HepG2 (cell line): ENCODE data around the gene TADA2A. TPM values are rescaled to one million over a fixed set of nuclear protein-coding genes. Genes with fewer than 3 reads are reported as not detected.

Experiments used
- ELF1 ChIP-seq: sonication (generic); formaldehyde crosslinking; IDR thresholded peaks from 2 replicates; pipeline ENCODE4 v1.4.0; 2020; ENCODE audit warnings: missing genetic modification reagents
- HDAC6 ChIP-seq: fragments of 200-600 bp; sonication (generic); IDR thresholded peaks from 2 replicates; pipeline ENCODE4 v1.7.0; 2017; ENCODE audit warnings: mild to moderate bottlenecking, antibody characterized with exemption, low read length, low read depth
- MEF2D ChIP-seq: sonication (generic); formaldehyde crosslinking; IDR thresholded peaks from 2 replicates; pipeline ENCODE4 v1.5.1; 2020; ENCODE audit warnings: mild to moderate bottlenecking, missing genetic modification reagents
- MTF1 ChIP-seq: sonication (generic); formaldehyde crosslinking; IDR thresholded peaks from 2 replicates; pipeline ENCODE4 v1.5.0; 2020; ENCODE audit warnings: missing genetic modification reagents
- NCOA1 ChIP-seq: sonication (generic); formaldehyde crosslinking; IDR thresholded peaks from 2 replicates; pipeline ENCODE4 v1.9.0; 2021; ENCODE audit warnings: missing genetic modification reagents
- NPAS2 ChIP-seq: sonication (generic); formaldehyde crosslinking; IDR thresholded peaks from 2 replicates; pipeline ENCODE4 v1.8.0; 2022; ENCODE audit warnings: mild to moderate bottlenecking, missing genetic modification reagents, borderline replicate concordance
- NR2F2 ChIP-seq: IDR thresholded peaks from 2 replicates; pipeline ENCODE4 v1.6.1; 2012; ENCODE audit warnings: low read depth, inconsistent platforms, borderline replicate concordance
- RFX1 ChIP-seq: fragments of 450-650 bp; IDR thresholded peaks from 2 replicates; pipeline ENCODE4 v1.6.1; 2017
- ZFP90 ChIP-seq: sonication (generic); formaldehyde crosslinking; IDR thresholded peaks from 2 replicates; pipeline ENCODE4 v1.8.0; 2022; ENCODE audit warnings: missing genetic modification reagents, mild to moderate bottlenecking, inconsistent platforms, borderline replicate concordance
- ZNF556 ChIP-seq: sonication (generic); formaldehyde crosslinking; IDR thresholded peaks from 2 replicates; pipeline ENCODE4 v1.4.0; 2020; ENCODE audit warnings: mild to moderate bottlenecking, missing genetic modification reagents, borderline replicate concordance
- polyA plus RNA-seq, 8 experiments: library from polyadenylated mRNA; depleted of rRNA in 3 of 8; stranded (reverse) in 7 of 8; unstranded in 1 of 8; fragments of >200 nt; fragmentation: Illumina TruSeq in 4 of 8; extraction: Trizol in 4 of 8; gene quantifications; 2 replicates each; pipeline versions ENCODE4 v1.2.1 to v1.2.3, GENCODE V29; 2011 to 2016; ENCODE audit warnings: low read depth in 4 of 8, missing spikeins in 1 of 8, mixed read lengths in 1 of 8; ENCODE audit not compliant: insufficient read depth in 1 of 8
- total RNA-seq, 5 experiments: library from RNA; depleted of rRNA; stranded (reverse); fragments of >200 nt; fragmentation: Illumina TruSeq; extraction: Trizol; gene quantifications; 2 replicates each; pipeline ENCODE4 v1.2.3, GENCODE V29; 2016; ENCODE audit warnings: low read depth in 1 of 5
- TF ChIP-seq, protein P1 (sequence below): sonication (generic); formaldehyde crosslinking; IDR thresholded peaks from 2 replicates; pipeline ENCODE4 v1.5.0; 2020; ENCODE audit warnings: mild to moderate bottlenecking, missing genetic modification reagents, borderline replicate concordance
- TF ChIP-seq, protein P2 (sequence below): sonication (generic); formaldehyde crosslinking; IDR thresholded peaks from 2 replicates; pipeline ENCODE4 v1.8.1; 2022; ENCODE audit warnings: mild to moderate bottlenecking, missing genetic modification reagents
- TF ChIP-seq, protein P3 (sequence below): sonication (generic); formaldehyde crosslinking; IDR thresholded peaks from 2 replicates; pipeline ENCODE4 v1.8.0; 2022; ENCODE audit warnings: missing genetic modification reagents, mild to moderate bottlenecking, moderate library complexity, borderline replicate concordance
- TF ChIP-seq, protein P4 (sequence below): sonication (generic); formaldehyde crosslinking; IDR thresholded peaks from 2 replicates; pipeline ENCODE4 v1.4.0; 2020; ENCODE audit warnings: missing genetic modification reagents

Gene TADA2A
- total and polyA plus RNA-seq, 2 of the 13 experiments (the other 11 are each of a cell fraction or from before 2014, with no cell fraction given), result 8.0 to 14.0 TPM

DNA sequence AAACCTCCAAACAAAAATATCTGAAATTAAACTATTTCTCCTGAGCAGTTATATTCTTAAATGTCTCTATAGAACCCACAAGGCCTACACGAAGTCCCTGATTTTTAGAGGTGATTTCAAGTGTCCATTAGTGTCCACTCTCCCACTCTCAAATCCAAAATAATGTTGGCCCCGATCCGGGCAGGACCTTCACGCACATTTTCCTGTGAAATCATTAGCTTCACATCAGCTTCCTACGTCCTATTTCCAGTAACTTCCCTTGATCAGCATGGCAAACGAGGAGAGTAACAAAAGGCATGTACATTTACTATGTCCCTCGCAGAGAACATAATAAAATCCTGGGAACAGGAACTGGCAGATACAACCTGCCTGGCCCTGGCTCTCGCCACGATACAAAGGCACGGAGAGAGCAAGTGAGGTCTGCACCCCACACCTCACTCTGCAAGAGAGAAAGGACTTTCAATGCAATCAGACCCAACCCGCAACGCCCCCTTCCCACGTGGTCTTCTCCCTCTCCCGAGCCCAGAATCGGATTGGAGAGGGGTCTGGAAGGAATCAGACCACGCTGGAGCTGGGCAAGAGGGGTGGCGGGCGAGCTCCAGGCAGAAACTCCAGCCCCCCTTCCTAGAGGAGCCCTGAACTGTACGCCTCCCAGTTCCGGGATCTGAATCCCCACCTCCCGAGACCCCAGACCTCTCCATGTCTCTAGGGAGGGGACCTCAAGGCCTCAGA is 48.4 kb upstream of the TADA2A start (continued):
- TF ChIP-seq, protein P1, sequence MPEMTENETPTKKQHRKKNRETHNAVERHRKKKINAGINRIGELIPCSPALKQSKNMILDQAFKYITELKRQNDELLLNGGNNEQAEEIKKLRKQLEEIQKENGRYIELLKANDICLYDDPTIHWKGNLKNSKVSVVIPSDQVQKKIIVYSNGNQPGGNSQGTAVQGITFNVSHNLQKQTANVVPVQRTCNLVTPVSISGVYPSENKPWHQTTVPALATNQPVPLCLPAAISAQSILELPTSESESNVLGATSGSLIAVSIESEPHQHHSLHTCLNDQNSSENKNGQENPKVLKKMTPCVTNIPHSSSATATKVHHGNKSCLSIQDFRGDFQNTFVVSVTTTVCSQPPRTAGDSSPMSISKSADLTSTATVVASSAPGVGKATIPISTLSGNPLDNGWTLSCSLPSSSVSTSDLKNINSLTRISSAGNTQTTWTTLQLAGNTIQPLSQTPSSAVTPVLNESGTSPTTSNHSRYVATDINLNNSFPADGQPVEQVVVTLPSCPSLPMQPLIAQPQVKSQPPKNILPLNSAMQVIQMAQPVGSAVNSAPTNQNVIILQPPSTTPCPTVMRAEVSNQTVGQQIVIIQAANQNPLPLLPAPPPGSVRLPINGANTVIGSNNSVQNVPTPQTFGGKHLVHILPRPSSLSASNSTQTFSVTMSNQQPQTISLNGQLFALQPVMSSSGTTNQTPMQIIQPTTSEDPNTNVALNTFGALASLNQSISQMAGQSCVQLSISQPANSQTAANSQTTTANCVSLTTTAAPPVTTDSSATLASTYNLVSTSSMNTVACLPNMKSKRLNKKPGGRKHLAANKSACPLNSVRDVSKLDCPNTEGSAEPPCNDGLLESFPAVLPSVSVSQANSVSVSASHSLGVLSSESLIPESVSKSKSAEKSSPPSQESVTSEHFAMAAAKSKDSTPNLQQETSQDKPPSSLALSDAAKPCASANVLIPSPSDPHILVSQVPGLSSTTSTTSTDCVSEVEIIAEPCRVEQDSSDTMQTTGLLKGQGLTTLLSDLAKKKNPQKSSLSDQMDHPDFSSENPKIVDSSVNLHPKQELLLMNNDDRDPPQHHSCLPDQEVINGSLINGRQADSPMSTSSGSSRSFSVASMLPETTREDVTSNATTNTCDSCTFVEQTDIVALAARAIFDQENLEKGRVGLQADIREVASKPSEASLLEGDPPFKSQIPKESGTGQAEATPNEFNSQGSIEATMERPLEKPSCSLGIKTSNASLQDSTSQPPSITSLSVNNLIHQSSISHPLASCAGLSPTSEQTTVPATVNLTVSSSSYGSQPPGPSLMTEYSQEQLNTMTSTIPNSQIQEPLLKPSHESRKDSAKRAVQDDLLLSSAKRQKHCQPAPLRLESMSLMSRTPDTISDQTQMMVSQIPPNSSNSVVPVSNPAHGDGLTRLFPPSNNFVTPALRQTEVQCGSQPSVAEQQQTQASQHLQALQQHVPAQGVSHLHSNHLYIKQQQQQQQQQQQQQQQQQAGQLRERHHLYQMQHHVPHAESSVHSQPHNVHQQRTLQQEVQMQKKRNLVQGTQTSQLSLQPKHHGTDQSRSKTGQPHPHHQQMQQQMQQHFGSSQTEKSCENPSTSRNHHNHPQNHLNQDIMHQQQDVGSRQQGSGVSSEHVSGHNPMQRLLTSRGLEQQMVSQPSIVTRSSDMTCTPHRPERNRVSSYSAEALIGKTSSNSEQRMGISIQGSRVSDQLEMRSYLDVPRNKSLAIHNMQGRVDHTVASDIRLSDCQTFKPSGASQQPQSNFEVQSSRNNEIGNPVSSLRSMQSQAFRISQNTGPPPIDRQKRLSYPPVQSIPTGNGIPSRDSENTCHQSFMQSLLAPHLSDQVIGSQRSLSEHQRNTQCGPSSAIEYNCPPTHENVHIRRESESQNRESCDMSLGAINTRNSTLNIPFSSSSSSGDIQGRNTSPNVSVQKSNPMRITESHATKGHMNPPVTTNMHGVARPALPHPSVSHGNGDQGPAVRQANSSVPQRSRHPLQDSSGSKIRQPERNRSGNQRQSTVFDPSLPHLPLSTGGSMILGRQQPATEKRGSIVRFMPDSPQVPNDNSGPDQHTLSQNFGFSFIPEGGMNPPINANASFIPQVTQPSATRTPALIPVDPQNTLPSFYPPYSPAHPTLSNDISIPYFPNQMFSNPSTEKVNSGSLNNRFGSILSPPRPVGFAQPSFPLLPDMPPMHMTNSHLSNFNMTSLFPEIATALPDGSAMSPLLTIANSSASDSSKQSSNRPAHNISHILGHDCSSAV (CRISPR knock-in tag), result no peak
- TF ChIP-seq NR2F2 (0 out of 2 replicates have a peak, but pooled peaks have one; percentile 5), NCOA1 (0 out of 2 replicates have a peak, but pooled peaks have one; percentile 32), ZNF556 (no peak; the same call in 1 of the 2 replicates), ELF1 (CRISPR knock-in tag) (peak; percentile 38; the same call in 1 of the 2 replicates), NPAS2 (no peak), HDAC6 (no peak), MEF2D (CRISPR knock-in tag) (peak; percentile 47; the same call in 1 of the 2 replicates), ZFP90 (CRISPR knock-in tag) (0 out of 2 replicates have a peak, but pooled peaks have one; percentile 82), MTF1 (CRISPR knock-in tag) (no peak), RFX1 (no peak)
- TF ChIP-seq, protein P2, sequence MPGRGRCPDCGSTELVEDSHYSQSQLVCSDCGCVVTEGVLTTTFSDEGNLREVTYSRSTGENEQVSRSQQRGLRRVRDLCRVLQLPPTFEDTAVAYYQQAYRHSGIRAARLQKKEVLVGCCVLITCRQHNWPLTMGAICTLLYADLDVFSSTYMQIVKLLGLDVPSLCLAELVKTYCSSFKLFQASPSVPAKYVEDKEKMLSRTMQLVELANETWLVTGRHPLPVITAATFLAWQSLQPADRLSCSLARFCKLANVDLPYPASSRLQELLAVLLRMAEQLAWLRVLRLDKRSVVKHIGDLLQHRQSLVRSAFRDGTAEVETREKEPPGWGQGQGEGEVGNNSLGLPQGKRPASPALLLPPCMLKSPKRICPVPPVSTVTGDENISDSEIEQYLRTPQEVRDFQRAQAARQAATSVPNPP (CRISPR knock-in tag), result 0 out of 2 replicates have a peak, but pooled peaks have one; percentile 25
- TF ChIP-seq, protein P3, sequence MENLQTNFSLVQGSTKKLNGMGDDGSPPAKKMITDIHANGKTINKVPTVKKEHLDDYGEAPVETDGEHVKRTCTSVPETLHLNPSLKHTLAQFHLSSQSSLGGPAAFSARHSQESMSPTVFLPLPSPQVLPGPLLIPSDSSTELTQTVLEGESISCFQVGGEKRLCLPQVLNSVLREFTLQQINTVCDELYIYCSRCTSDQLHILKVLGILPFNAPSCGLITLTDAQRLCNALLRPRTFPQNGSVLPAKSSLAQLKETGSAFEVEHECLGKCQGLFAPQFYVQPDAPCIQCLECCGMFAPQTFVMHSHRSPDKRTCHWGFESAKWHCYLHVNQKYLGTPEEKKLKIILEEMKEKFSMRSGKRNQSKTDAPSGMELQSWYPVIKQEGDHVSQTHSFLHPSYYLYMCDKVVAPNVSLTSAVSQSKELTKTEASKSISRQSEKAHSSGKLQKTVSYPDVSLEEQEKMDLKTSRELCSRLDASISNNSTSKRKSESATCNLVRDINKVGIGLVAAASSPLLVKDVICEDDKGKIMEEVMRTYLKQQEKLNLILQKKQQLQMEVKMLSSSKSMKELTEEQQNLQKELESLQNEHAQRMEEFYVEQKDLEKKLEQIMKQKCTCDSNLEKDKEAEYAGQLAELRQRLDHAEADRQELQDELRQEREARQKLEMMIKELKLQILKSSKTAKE (CRISPR knock-in tag), result 0 out of 2 replicates have a peak, but pooled peaks have one; percentile 1
- TF ChIP-seq, protein P4, sequence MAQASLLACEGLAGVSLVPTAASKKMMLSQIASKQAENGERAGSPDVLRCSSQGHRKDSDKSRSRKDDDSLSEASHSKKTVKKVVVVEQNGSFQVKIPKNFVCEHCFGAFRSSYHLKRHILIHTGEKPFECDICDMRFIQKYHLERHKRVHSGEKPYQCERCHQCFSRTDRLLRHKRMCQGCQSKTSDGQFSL (CRISPR knock-in tag), result no peak
